Measurements from ENCODE around the gene UNC5CL. TPM values are rescaled to one million over a fixed set of nuclear protein-coding genes. Genes with fewer than 3 reads are reported as not detected.

The UNC5CL gene
- total and polyA plus RNA-seq, 9 of the 15 experiments (the other 6 are each of a cell fraction or from before 2014, with no cell fraction given): 0.07 to 1.8 (median 0.62) TPM; not detected in 1

- TF ChIP-seq TRIM25 (IDR thresholded peaks at IDR 0.05; ENCODE audit: borderline replicate concordance): no peak
- TF ChIP-seq HMG20A (CRISPR knock-in tag; conservative IDR thresholded peaks at IDR 0.05): no peak
- TF ChIP-seq ZFP1 (CRISPR knock-in tag; IDR thresholded peaks at IDR 0.05): peak; percentile 4; the same call in 1 of the 2 replicates
- peak; percentile 41 for TF ChIP-seq PHF20 (IDR thresholded peaks at IDR 0.05; ENCODE audit: partially characterized antibody)
- TF ChIP-seq, protein P1, sequence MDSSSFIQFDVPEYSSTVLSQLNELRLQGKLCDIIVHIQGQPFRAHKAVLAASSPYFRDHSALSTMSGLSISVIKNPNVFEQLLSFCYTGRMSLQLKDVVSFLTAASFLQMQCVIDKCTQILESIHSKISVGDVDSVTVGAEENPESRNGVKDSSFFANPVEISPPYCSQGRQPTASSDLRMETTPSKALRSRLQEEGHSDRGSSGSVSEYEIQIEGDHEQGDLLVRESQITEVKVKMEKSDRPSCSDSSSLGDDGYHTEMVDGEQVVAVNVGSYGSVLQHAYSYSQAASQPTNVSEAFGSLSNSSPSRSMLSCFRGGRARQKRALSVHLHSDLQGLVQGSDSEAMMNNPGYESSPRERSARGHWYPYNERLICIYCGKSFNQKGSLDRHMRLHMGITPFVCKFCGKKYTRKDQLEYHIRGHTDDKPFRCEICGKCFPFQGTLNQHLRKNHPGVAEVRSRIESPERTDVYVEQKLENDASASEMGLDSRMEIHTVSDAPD (CRISPR knock-in tag; IDR thresholded peaks at IDR 0.05): no peak
- no peak for TF ChIP-seq RAD51 (IDR thresholded peaks at IDR 0.05; ENCODE audit: borderline replicate concordance, low read depth)
- TF ChIP-seq ZFPM2 (CRISPR knock-in tag; IDR thresholded peaks at IDR 0.05): no peak
- TF ChIP-seq CAMTA2 (CRISPR knock-in tag; conservative IDR thresholded peaks at IDR 0.05): no peak
- TF ChIP-seq SMAD1 (IDR thresholded peaks at IDR 0.05; ENCODE audit: low read depth, low read length, partially characterized antibody): peak; percentile 40
- TF ChIP-seq POLR2AphosphoS2 (IDR thresholded peaks at IDR 0.05; ENCODE audit: low read length): no peak; the same call in 1 of the 2 replicates
- no peak for TF ChIP-seq ZNF253 (CRISPR knock-in tag; conservative IDR thresholded peaks at IDR 0.05)
- no peak for TF ChIP-seq CCAR2 (IDR thresholded peaks at IDR 0.05; ENCODE audit: low read depth, low read length)
- no peak for TF ChIP-seq KDM2B (CRISPR knock-in tag; IDR thresholded peaks at IDR 0.05)
- no peak for TF ChIP-seq SMARCB1 (IDR thresholded peaks at IDR 0.05; ENCODE audit: insufficient read length, low read depth)
- TF ChIP-seq ZNF586 (CRISPR knock-in tag; conservative IDR thresholded peaks at IDR 0.05): no peak
- TF ChIP-seq COPS2 (conservative IDR thresholded peaks at IDR 0.05): no peak
- TF ChIP-seq MBD1 (CRISPR knock-in tag; IDR thresholded peaks at IDR 0.05): no peak
- TF ChIP-seq, protein P2, sequence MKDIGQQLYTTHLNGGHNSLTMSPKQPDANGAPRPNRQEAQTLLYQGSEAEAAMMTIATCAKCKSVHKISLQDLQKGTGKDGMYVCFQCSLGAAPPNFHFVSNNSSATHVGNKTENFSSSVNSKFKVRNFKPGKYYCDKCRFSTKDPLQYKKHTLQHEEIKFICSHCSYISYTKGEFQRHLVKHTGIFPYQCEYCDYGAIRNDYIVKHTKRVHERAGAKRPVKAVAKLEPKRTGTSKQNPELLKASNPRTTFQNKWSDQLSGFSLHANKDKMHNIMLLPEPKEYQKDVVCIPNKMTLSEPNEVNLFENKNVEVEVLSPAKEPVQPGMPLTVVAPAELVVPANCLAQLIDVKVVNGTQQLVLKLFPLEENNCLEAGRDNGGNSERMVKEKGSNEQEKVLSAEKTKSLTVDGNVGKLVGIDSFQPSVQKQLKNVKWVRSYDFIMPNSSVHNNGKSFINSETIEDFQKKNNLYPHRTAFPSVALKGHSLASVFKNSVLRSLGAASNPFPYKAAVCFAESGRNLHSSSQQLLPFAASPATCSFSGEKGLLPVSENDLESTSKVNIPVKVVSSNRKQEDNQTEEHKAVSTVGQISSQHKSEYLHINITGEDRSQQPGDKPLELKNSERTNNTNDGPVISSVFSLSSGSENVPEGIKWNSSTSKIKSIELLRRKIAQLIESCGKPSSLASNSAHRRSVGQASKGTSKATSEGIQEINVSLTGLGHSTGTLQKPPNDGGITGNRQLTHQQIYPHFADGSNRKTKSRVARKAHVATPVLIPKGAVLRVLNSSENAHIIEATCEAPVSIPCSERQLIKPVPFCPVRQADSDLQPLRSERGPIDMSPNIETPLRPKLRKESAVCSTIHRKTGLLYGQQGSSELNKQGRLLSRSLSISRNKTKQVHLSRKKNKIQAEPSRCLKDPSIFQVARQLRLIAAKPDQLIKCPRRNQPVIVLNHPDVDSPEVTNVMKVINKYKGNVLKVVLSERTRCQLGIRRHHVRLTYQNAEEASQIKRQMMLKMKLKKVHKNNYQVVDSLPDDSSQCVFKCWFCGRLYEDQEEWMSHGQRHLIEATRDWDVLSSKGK (CRISPR knock-in tag; IDR thresholded peaks at IDR 0.05): no peak
- no peak for TF ChIP-seq ZNF140 (CRISPR knock-in tag; IDR thresholded peaks at IDR 0.05)
- TF ChIP-seq ZNF583 (CRISPR knock-in tag; IDR thresholded peaks at IDR 0.05): no peak
- TF ChIP-seq HNRNPUL1 (IDR thresholded peaks at IDR 0.05; ENCODE audit: low read length): no peak
Measured at GRCh38 chr6:41071923-41072835, 33.2 kb upstream of the UNC5CL start, which contains the start of gene OARD1 (continued).

All from K562 (cell line).